ENCODE data around the gene KRTAP9-7.

Gene KRTAP9-7

GRCh38 chr17:41308251-41308917 lies 32.9 kb downstream of the KRTAP9-7 start:
- TF ChIP-seq CTCF (IDR thresholded peaks at IDR 0.05; ENCODE audit: low read depth, low read length) (no peak), POLR2A (IDR thresholded peaks at IDR 0.05; ENCODE audit: extremely low read depth, insufficient read length) (no peak), MYC (IDR thresholded peaks at IDR 0.05; ENCODE audit: low read depth, low read length) (no peak), MAX (IDR thresholded peaks at IDR 0.05; ENCODE audit: low read depth, low read length) (no peak)
- no peak overlapping the region for H3K4me3 ChIP-seq (ENCODE audit: low read depth, low read length)
- DNase-seq (ENCODE audit: low read depth) = peak; percentile 14

- H3K4me3 ChIP-seq (ENCODE audit: low read depth, low read length) = no peak within 1 kb of the TSS
- DNase-seq (ENCODE audit: low read depth) = no peak
- TF ChIP-seq MAX (IDR thresholded peaks at IDR 0.05; ENCODE audit: low read depth, low read length) = no peak
- TF ChIP-seq CTCF (IDR thresholded peaks at IDR 0.05; ENCODE audit: low read depth, low read length) = no peak
- no peak for TF ChIP-seq MYC (IDR thresholded peaks at IDR 0.05; ENCODE audit: low read depth, low read length)
- no peak for TF ChIP-seq POLR2A (IDR thresholded peaks at IDR 0.05; ENCODE audit: extremely low read depth, insufficient read length)
Observed at GRCh38 chr17:41308918-41309359, 33.4 kb downstream of the KRTAP9-7 start, which contains the start of gene KRTAP16-1. Gene KRTAP16-1, minus strand, starts transcription at chr17:41309309. Its CDS starts 56 bp downstream, at chr17:41309253.

GRCh38 chr17:41311111-41311510 lies 35.6 kb downstream of the KRTAP9-7 start:
- no peak for TF ChIP-seq CTCF (IDR thresholded peaks at IDR 0.05; ENCODE audit: low read depth, low read length)
- TF ChIP-seq MAX (IDR thresholded peaks at IDR 0.05; ENCODE audit: low read depth, low read length) = no peak
- no peak for TF ChIP-seq MYC (IDR thresholded peaks at IDR 0.05; ENCODE audit: low read depth, low read length)
- TF ChIP-seq POLR2A (IDR thresholded peaks at IDR 0.05; ENCODE audit: extremely low read depth, insufficient read length) = no peak
- H3K4me3 ChIP-seq (ENCODE audit: low read depth, low read length) = no peak overlapping the region
- no peak for DNase-seq (ENCODE audit: low read depth)

GRCh38 chr17:41315204-41315794 lies 39.8 kb downstream of the KRTAP9-7 start, which contains the start of gene KRTAP17-1:
Gene KRTAP17-1, minus strand, starts transcription at chr17:41315710. Its CDS starts 60 bp downstream, at chr17:41315650.
- DNase-seq (ENCODE audit: low read depth) = no peak
- TF ChIP-seq MYC (IDR thresholded peaks at IDR 0.05; ENCODE audit: low read depth, low read length) = no peak
- no peak for TF ChIP-seq MAX (IDR thresholded peaks at IDR 0.05; ENCODE audit: low read depth, low read length)
- TF ChIP-seq POLR2A (IDR thresholded peaks at IDR 0.05; ENCODE audit: extremely low read depth, insufficient read length) = no peak
- no peak for TF ChIP-seq CTCF (IDR thresholded peaks at IDR 0.05; ENCODE audit: low read depth, low read length)
- no peak within 1 kb of the TSS for H3K4me3 ChIP-seq (ENCODE audit: low read depth, low read length)

GRCh38 chr17:41315814-41316445 lies 40.4 kb downstream of the KRTAP9-7 start:
- TF ChIP-seq CTCF (IDR thresholded peaks at IDR 0.05; ENCODE audit: low read depth, low read length) (no peak), POLR2A (IDR thresholded peaks at IDR 0.05; ENCODE audit: extremely low read depth, insufficient read length) (no peak), MYC (IDR thresholded peaks at IDR 0.05; ENCODE audit: low read depth, low read length) (no peak), MAX (IDR thresholded peaks at IDR 0.05; ENCODE audit: low read depth, low read length) (no peak)
- H3K4me3 ChIP-seq (ENCODE audit: low read depth, low read length) = no peak overlapping the region
- DNase-seq (ENCODE audit: low read depth) = no peak

Measured in NB4 (cell line).